HG03558 (cell line): ENCODE results near the gene EPM2AIP1.
A peak's percentile ranks its signal among the peaks of the same experiment; 100 is the strongest.
"Not testable (repeated sequence)": the region's sequence is repeated elsewhere in the genome, so short reads cannot be mapped to it uniquely, and the experiment has no call there.

ENCODE experiments used
- ATAC-seq: cut with Tn5 transposase; IDR thresholded peaks from one replicate; pipeline ENCODE4 v1.9.1; 2021; ENCODE audit warnings: moderate number of reproducible peaks; ENCODE audit not compliant: unreplicated experiment; ENCODE audit errors: extremely low read depth

The EPM2AIP1 gene

DNA sequence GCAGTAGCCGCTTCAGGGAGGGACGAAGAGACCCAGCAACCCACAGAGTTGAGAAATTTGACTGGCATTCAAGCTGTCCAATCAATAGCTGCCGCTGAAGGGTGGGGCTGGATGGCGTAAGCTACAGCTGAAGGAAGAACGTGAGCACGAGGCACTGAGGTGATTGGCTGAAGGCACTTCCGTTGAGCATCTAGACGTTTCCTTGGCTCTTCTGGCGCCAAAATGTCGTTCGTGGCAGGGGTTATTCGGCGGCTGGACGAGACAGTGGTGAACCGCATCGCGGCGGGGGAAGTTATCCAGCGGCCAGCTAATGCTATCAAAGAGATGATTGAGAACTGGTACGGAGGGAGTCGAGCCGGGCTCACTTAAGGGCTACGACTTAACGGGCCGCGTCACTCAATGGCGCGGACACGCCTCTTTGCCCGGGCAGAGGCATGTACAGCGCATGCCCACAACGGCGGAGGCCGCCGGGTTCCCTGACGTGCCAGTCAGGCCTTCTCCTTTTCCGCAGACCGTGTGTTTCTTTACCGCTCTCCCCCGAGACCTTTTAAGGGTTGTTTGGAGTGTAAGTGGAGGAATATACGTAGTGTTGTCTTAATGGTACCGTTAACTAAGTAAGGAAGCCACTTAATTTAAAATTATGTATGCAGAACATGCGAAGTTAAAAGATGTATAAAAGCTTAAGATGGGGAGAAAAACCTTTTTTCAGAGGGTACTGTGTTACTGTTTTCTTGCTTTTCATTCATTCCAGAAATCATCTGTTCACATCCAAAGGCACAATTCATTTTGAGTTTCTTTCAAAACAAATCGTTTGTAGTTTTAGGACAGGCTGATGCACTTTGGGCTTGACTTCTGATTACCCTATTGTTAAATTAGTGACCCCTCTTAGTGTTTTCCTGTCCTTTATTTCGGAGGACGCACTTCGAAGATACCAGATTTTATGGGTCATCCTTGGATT, 674 bp upstream of the EPM2AIP1 start, which contains the start of gene MLH1:
TSS of gene MLH1 (plus strand) at position 193 of the 958 bp plus-strand sequence. CDS start at position 223, 30 bp downstream.
- ATAC-seq, result peak; percentile 90

DNA sequence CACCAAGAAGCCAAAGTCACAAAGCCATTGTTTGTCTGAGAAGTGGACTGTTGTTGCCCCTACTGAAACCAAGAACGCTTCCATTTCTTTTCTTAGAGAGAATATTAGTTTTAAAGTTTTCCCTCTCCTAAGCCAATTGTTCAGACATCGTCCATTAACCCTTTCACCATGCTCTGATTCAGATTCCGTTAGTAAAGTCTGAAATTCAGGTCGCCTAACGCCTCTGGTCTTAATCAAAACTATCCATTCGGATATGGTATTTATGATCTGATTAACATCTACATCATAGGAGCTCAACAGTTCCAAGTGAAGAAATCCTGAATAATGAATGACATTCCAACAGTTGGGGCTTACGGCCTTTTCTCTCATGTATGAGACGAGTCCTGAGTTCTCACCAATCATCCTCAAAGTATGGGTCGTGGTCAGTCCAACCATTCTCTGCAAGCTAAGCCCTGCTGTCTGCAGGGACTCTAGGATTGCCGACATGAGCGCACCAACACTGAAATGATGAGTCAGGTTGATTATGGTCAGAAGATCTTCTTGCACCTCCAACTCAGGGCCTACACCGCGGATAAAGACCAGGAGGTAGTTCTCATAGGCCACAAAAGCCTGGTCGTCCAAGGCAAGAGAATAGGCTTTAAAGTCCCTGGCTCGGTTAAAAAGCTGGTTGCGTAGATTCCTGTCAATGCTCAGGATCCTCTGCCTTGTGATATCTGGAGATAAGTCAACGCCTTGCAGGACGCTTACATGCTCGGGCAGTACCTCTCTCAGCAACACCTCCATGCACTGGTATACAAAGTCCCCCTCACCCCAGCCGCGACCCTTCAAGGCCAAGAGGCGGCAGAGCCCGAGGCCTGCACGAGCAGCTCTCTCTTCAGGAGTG, 767 bp downstream of the EPM2AIP1 start:
- no peak for ATAC-seq

DNA sequence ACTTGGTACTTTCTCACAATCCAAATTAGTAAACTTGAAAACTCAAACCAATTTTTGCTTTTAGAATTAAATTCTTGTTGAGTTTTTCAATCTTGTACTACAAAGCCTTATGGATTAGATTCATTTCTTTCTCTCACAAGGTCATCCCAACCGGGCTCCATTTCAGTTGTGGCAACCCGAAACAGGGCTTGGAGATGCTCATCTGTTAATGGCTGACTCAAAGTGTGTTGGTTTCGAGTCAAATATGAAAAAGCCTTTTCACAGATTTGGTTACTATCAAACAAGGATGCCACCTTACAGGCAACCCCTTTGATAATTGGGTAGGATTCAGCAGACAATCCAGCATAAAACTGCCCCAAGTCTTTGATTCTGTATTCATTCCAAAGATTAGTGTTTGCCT, 1.8 kb downstream of the EPM2AIP1 start:
- ATAC-seq, result no peak

DNA sequence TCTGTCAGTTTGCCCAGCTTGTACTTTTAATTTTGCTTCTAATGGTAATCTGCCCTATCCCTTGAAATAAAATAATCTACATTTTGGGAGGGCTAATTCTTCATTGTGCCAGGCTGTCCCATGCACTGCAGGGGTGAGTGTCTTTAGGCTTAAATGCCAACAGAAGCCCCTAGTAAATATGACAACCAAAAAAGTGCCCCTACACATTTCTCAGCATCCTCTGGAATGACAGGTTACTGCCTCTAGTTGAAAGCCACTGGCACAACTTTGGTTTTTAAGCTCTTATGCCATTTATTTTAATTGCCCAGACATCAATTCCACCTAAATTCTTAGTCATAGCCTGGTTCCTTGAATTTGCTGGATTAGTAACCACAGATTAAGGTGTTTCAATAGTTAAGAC, 3.4 kb downstream of the EPM2AIP1 start:
- no peak for ATAC-seq

DNA sequence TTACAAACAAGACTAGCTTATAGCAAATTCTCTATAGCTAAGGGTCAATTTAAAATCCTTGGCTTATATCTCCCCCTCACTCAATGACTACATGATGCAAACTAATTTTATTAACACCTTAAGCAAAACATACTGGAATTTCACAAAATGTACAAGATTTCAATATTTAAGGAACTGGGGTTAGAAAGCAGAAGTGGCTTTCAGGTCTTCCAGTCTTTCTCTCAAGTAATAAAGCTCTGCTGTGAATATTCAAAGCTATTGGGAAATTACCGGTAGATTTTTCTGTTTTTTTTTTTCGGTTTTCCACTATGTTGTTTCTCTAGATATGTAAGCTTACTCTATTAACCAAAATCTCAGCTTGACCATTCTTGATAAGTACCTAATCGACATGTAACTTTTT, 3.9 kb downstream of the EPM2AIP1 start:
- ATAC-seq, result no peak

DNA sequence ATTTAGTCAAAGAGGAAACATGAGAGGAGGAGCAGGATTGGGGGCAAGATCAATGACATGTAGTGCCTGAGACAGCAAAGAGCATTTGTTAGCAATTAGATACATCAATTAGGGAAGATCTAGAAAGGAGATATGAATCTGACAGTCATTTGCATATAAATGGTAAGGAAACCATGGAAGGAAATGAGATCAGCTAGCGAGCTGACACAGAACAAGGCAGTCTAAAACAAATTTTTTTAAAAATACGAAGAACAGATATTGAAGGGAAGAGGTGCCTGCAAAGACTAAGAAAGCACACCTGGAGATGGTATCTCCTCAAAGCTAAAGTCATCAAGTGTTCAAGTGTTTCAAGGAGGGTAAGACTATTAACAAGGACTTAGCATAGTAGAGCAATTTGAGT, 4.6 kb downstream of the EPM2AIP1 start:
- no peak for ATAC-seq

DNA sequence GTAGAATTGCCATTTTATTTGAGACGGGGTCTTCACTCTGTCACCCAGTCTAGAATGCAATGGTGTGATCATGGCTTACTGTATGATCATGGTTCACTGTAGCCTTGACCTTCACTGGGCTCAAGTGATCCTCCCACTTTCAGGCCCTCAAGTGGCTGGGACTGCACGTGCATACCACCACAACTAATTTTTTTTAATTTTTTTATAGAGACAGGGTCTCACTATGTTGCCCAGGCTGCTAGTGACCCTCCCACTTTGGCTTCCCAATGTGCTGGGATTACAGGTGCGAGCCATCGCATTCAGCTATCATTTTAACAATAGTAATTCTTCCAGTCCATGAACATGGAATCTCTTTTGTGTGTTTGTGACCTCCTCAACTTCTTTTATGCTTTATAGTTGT, 11.9 kb downstream of the EPM2AIP1 start:
- no peak for ATAC-seq

DNA sequence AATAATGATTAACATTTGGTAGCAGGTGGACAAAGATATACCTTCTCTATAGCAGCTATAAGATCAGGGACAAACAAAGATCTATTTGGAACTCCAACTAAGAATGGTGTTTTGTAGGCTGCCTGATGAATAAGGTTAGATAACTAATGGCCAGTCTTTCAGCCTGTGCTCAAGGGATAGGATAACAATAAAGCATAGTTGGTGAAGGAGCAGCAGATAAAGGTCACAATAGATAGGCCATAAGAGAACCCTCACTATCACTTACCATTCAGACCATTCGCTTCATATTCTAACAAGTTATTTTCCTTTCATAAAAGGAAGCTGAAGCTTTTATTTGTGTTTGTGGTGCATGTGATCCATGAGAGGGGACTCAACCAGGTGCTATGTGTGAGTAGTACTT, 19.8 kb downstream of the EPM2AIP1 start:
- ATAC-seq, result no peak

DNA sequence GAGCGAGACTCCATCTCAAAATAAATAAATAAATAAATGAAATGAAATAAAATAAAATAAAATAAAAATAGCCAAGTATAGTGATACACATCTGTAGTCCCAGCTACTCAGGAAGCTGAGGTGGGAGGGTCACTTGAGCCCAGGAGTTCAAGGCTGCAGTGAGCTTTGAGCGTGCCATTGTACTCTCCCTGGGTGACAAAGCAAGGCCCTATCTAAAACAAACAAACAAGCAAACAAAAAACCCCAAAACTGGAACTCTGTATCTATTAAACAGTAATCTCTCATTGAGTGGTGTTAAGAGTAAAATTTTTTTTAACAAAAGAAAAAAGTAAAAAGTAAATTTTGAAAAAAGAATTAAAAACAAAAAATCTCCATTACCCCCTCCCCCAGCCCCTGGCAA, 20.8 kb downstream of the EPM2AIP1 start:
- ATAC-seq, result no peak

DNA sequence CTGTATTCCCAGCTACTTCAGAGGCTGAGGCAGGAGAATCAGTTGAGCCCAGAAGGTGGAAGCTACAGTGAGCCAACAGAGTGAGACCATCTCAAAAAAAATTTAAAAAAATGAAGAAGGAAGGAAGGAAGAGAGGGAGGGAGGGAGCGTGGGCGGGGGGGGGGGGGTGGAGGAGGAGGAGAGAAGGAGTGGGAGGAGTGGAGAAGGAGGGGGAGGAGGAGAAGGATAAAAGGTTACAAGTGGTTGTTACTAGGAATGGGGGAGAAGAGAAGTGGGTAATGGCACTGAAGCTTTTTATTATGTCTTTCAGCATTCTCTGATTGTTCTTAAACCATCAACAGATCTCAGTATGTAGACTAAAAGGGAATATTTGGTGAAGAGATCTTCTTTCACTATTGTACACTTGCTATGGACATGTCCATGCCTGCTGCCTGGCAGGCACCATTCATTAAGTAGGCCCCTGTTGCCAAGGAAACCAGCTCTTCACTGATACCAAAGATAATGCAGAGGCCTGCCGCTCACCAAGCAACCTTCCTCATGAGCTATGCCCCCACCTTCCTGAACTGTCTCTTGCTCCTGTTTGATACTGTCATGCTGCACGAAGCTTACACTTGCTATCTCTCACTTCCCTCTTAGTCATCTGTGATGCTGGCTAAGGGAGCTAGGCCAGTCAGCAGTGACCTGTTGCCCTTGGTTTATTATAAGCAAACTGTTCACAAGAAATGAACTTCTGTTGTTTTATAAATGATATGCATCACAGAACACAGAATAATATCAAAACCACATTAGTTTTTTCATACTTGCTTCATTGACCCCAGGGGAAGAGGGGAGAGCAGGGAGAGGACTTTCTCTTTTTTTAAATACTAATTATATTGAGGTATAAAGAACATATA, 23.1 kb downstream of the EPM2AIP1 start:
- ATAC-seq, result peak; percentile 99

DNA sequence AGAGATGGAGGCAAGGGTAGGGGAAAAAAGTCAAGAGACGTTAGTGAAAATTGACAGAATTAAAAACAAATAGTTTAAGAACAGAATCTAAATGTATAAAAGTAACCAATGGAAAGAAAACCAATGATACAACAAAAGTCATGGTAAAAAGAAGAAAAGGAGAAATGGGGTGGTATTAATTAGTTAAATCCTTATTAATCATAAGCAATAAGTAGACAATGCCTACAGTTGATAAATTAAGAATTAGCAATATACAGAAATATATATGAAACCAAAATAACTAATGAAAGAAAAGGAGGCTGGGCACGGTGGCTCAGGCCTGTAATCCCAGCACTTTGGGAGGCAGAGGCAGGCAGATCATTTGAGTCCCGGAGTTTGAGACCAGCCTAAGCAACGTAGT, 23.8 kb downstream of the EPM2AIP1 start:
- ATAC-seq, result no peak

DNA sequence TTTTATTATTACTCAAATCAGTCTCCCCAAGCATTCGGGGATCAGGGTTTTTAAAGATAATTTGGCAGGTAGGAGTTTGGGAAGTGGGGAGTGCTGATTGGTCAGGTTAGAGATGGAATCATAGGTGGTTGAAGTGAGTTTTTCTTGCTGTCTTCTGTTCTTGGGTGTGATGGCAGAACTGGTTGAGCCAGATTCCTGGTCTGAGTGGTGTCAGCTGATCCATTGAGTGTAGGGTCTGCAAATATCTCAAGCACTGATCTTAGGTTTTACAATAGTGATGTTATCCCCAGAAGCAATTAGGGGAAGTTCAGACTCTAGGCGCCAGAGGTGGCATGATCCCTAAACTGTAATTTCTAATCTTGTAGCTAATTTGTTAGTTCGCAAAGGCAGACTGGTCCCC, 27.5 kb downstream of the EPM2AIP1 start:
- ATAC-seq, result no peak

DNA sequence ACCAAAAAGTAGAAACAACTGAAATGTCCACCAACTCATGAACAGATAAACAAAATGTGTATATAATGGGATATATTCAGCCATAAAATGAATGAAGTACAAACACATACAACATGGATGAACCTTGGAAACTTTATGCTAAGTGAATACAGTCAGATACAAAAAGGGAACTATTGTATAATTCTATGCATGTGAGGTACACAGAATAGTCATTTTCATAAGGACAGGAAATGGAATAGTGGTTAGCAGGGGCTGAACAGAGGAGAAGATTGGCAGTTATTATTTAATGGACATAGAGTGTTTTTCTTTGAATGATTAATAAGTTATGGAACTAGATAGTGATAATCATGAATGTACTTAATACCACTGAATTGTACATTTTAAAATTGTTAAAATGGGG, 28.1 kb downstream of the EPM2AIP1 start:
- no peak for ATAC-seq

DNA sequence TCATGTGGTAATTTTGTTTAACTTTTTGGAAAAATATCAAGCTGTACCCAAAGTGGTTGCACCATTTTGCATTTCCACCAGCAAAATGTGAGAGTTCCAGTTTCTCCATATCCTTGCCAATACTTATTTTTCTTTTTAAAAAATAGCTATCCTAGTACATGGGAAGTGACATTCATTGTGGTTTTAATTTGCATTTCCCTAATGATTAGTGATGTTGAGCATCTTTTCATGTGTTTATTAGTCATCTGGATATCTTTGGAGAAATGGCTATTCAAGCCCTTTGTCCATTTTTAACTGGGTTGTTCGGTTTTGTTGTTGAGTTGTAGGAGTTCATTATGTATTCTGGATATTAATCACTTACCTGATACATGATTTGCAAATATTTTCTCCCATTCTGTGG, 28.6 kb downstream of the EPM2AIP1 start:
- no peak for ATAC-seq

DNA sequence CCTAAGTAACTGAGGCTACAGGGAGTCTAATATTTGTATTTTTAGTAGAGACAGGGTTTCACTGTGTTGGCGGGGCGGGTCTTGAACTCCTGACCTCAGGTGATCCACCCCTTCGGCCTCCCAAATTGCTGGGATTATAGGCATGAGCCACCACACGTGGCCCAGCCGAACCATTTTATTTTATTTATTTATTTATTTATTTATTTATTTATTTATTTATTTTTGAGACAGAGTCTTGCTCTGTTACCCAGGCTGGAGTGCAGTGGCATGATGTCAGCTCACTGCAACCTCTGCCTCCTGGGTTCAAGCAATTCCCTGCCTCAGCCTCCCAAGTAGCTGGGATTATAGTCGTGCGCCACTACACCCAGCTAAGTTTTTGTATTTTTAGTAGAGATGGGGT, 29.9 kb downstream of the EPM2AIP1 start:
- not testable (repeated sequence) for ATAC-seq

DNA sequence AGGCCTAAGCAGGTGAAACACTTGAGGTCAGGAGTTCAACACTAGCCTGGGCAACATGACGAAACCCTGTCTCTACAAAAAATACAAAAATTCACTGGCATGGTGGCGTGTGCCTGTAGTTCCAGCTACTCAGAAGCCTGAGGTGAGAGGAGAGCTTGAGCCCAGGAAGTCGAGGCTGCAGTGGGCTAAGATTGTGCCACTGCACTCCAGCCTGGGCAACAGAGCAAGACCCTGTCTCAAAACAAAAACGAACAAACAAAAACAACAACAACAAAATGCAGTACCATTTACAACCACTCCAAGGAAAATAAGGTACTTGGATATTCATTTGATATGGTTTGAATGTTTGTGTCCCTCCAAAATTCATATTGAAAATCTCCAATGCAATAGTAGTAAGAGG, 32.4 kb downstream of the EPM2AIP1 start:
- no peak for ATAC-seq

DNA sequence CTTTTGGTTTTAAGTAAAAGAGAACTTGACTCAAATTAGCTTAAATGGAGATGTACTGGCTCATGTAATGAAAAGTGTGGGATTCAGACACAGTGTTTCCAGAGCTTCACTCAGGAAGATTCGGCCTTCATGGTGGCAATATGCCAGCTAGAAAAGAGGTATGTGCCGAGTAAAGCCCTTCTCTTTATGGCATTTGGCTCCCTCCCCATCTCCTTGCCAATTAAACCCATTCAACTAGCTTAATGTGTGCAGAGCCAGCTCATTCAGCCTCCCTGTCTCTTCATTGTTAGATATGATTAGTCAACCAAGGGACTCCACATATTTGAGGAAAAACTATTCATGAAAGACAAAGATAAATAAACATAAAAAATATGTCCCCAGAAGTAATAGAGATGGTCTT, 33.1 kb downstream of the EPM2AIP1 start:
- ATAC-seq, result no peak

DNA sequence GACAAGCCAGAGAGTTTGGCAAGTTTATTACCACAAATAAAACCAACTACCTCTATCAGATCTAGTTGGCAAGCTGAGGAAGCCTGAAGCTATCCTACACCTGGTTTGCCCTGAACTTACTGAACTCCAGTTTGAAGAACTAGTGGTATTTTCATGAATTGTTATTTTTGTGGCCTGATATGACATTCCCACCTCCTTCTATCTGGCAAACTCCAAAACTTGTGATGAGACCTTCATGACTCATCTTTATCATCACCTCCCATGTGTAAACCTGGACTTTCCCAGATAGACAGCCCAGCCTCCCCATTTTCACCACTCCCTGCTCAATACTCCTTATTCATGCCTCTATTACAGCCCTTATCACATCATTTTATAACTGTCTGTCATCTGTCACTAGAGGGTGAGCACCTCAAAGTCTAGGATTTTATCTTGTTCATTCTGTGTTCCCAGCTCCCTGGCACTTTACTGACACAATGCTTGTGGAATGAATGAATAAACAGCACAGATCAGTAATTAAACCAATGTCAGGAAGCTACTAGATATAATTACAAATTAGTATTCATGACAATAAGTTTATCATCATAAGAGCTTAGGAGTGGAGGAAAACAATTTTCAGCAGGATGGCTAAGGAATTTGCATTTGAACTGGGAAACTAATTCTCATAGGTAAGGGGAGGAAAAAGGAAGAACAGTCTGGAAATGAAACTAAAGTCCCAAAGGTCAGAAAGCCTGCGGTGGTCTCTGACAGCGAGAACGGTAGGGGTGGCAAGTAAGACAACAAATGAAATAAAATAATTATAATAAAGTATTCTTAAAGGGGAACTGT, 34.9 kb downstream of the EPM2AIP1 start:
- no peak for ATAC-seq

DNA sequence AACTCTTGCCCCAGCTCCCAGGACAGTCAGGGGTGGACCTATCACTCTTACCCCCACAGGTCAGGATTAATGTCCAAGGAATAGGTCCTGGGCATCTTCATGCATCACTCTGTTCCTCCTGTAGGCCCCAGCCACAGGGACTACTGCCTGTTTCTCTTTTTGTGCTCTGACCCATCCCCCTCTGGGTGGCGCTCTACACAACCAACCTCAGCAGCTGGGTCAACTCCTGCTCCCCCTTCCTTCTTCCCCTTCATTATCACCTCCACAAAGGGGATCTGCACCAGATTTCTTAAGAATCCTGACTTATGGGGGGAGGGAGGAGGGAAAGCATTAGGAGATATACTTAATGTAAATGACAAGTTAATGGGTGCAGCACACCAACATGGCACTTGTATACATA, 35.9 kb downstream of the EPM2AIP1 start:
- no peak for ATAC-seq
